Activated CD4-positive, alpha-beta T cell treated with anti-CD3 and anti-CD28 coated beads, Interleukin-2, amount 50 U/mL, for 4 hours (primary cell): ENCODE results near the gene PDGFD.

Experiments used
- DNase-seq, 2 experiments: peaks; one replicate each; pipeline ENCODE4 v3.0.0-alpha.2; 2020

PDGFD gene

GRCh38 chr11:103995896-103996295 is 168.1 kb downstream of the PDGFD start:
- DNase-seq, result no peak

DNA sequence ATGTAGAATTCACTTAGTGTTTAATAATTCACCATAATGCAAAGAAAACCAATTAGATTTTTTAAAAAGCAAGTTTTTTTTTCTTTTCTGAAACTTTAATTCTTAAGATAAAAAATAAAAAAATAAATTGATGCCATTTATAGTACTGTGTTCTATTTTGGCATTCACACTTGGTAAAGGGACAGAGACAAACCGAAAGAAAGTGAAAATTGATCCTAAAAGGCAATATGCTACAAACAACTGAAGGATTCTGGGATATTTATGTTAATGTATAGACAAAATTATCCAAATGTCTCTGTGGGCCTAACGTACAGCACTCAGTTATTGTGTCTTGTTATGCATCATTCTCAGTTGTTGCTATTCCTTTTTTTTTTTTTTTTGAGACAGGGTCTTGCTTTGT is 169.4 kb downstream of the PDGFD start:
- DNase-seq, result no peak

DNA sequence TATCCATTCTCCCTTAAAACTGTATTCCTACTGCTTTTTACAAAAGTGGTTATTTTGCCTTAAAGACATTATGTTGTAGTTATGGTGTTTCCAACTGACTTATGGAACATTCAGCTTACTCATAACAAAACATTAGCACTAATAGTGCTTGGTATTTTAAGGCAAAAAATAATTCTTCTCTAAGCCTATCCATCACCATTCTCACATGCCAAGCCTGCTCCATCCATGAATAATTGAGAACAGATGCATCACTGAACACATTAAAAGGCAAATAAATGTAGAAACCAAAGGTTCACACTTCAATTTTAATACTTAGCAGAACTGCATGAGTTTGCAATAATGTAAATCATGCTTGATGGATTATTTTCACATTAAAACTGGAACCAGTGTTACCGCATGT is 169.9 kb downstream of the PDGFD start:
- no peak for DNase-seq

DNA sequence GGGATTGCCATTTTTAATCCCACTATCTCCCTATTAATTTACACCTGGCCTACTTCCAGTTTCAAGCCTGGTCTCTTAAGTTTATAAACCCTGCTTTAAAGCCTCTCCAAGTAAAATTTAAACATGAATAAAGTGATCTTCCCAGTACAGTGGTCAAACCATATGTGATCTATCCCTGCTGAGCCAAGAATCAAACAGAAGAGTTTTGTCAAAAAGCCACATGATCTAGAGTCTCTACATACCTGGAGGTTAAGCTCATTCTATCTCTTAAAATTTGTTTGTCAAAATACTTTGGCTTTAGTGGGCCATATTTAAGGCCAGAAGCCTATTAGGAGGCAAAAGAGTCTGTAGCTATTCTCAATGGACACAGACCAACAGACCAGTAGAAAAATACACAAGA is 170.4 kb downstream of the PDGFD start:
- DNase-seq, result no peak

GRCh38 chr11:103988595-103988969 is 175.4 kb downstream of the PDGFD start:
- no peak for DNase-seq

DNA sequence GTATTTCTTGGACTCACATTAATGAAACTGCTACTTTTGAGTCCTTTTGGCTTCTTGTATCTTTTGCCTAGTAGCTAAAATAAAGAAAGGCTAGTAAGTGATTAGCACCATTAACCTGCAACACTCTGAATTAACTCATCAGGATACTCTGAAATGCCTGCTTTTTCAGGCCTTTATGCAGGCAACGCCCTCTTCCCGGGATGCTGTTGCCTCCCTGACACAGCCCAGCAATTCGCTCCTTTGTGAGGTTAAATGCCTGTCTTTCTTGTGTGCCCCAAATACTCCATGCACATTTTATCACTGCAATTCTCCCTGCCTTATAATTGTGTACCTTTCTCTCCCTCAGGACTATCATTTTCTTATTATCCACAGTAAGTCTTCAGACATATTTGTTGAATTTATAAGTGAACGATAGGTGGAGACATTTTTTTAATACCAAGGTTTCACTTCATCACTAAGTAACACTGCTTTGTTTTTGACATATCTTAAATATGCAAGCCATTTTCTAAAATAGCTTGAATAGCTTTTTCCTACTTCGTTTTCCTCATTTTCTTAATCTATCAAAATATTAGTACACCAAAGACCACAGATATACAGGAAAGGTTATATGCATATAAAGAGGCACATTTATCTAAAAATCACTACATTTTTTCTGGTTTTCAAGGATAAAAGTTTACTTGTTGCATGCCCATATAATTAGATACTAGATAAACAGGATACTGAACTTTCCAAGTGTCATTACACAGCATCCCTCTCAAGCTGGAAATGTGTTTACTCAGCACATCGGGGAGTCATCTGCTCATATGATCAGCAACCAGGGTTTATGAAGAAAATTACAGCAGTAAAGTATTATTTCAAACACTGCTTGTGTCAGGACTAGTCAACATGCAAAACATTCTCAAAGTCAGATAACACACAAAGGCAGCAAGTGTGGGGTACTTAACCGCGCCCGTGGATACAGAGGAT is 176.0 kb downstream of the PDGFD start:
- no peak for DNase-seq

DNA sequence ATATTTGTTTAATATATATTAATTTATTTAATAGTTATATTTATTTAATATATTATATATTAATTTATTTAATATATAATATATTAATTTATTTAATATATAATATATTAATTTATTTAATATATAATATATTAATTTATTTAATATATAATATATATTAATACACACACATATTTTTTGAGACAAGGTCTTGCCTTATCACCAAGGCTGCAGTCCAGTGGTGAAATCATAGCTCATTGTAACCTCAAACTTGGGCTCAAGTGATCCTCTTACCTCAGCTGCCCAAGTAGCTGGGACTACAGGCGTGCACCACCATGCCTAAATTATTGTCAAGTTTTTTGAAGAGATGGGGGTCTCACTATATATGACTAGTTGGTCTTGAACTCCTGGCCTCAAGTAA is 178.9 kb downstream of the PDGFD start:
- no peak for DNase-seq

- no peak for DNase-seq
Measured at GRCh38 chr11:103980108-103980507, 183.8 kb downstream of the PDGFD start.

DNA sequence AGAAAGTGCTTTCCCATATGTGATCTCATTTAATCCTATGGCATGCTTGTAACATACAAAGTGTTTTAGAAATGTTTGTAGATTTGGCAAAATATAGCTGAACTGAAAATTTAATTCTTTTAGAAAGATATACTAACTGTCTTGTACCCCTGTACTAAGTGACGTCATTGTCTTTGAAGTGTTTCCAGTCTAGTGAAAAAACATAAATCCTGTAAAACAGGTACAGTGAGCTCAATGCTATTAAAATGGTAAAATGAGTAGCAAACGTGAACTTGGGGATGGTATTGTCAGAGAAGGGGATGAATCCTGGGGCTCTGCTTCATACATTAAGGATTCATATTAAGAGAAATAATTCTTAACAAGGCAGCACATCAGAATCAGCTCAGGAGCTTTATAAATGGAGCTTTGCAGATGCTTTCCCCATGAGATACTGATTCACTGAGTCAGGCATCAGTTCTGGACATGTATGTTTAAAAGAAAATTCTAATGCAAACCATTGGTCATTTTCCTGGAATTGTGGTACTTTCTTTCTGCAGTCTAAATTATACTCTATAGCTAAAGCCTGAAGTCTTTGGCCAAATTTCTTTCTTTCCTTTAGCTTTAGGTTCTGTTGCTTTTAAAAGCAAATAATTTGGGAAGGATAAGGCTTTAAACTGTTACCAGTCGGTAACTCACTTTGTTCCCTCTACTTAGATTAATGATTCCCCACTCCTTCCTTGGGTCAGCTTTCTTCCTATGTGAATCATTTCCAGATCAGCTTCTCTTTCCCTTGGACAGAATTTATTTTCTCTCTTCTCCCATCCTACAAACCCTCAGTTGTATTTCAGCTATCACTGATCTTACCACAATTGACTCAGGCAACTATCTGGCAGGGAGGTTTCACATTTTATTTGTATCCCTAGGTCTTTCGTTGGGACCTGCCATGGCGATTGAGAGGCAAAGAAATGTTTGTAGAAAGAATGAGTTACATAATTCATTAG is 185.0 kb downstream of the PDGFD start:
- no peak for DNase-seq

GRCh38 chr11:103972013-103972412 is 191.9 kb downstream of the PDGFD start:
- DNase-seq, result no peak

- no peak for DNase-seq
Measured at GRCh38 chr11:103970701-103971249, 193.2 kb downstream of the PDGFD start.

DNA sequence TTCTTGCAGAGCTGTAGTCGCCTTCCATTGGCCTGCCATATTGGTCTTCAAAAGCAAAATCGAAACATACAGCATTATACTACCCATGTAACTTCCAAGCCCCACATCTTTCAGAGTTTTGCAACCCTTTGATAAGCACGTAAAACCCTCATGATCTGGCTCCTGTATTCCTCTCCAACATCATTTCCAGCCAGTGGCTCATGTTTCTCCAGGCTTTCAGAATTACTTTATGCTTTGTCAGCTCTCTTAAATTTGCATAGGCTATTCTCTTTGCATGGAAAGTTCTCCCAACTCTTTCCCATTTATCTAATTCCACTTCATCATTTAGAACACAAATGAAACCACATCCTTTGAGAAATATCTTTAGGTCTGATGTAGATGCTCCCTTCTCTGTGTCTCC is 195.3 kb downstream of the PDGFD start:
- DNase-seq, result no peak

GRCh38 chr11:103967985-103968384 is 196.0 kb downstream of the PDGFD start:
- no peak for DNase-seq

GRCh38 chr11:103964390-103964789 is 199.6 kb downstream of the PDGFD start:
- no peak for DNase-seq

DNA sequence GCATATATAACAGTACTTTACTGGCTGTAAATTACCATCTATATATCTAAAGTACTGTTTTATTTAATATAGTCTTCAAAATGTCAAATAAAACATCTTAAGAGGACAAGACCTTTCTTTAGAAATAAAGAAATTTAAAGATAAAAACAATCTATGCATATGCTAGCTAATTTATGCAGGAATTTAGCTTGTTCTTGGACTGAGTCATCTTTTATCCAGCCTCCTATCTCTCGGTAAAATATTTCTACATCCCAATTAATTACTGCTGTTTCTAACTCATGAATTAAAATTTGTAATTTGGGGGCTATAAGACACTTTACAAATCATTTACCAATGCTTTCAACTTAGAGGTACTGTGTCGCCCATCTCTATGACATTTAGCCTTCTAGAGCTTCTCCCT is 200.3 kb downstream of the PDGFD start:
- no peak for DNase-seq

DNA sequence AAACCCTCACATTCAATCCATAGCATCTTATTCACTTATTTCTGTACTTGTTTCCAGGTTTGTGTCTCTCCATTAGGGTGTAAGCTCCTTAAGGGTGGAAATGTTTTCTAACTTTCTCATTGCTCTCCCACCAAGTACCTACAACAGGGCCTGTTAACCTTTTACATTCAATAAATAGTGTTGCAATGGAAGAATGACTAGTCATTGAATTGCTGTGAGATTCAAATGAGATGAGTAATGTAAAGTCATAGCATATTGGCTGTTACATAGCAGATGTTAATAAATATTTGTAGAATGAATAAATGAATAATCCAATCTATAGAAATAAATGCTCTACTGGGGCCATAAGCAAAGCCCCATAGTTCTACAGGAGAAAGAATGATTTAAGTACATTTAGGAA is 202.9 kb downstream of the PDGFD start:
- DNase-seq, result no peak

DNA sequence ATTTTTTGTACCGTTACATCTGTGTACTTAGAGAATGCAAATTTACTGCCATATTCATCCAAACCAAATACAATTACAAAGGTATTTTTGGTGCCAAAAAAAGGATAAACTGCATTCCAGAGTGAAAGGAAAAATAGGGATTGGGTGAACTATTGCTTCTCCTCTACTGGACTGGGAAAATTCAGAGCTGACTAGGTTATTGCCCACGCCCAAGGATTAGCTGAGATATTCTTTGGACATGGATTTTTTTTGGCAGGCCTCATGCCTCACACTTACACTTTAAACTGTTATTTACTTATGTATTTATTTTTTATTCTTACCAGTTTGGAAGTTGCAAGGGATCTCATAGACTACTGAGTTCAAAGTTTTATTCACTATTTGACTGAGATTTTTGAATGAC is 203.8 kb downstream of the PDGFD start:
- DNase-seq, result no peak

GRCh38 chr11:103959279-103959942 is 204.5 kb downstream of the PDGFD start:
- DNase-seq, result no peak

- DNase-seq, result no peak
Measured at GRCh38 chr11:103958475-103959215, 205.3 kb downstream of the PDGFD start.

GRCh38 chr11:103953797-103954486 is 210.0 kb downstream of the PDGFD start:
- DNase-seq, result no peak

GRCh38 chr11:103949781-103950180 is 214.2 kb downstream of the PDGFD start:
- DNase-seq, result no peak
